Type B pancreatic cell (in vitro differentiated cells): ENCODE data around the gene MIPOL1. TPM values are rescaled to one million over a fixed set of nuclear protein-coding genes. Genes with fewer than 3 reads are reported as not detected.
A peak's percentile ranks its signal among the peaks of the same experiment; 100 is the strongest.
"Not testable (repeated sequence)": the region's sequence is repeated elsewhere in the genome, so short reads cannot be mapped to it uniquely, and the experiment has no call there.

Source experiments
- DNase-seq: peaks from one replicate; pipeline ENCODE4 v3.0.0; 2021; ENCODE audit warnings: mixed read lengths; ENCODE audit not compliant: unreplicated experiment; ENCODE audit errors: extremely low spot score
- H3K27ac Mint-ChIP-seq: 2 replicates; pipeline ENCODE4 v1.8.0; 2021; ENCODE audit warnings: mild to moderate bottlenecking, mixed read lengths
- H3K27me3 Mint-ChIP-seq: 2 replicates; pipeline ENCODE4 v1.8.0; 2021; ENCODE audit warnings: mixed read lengths
- H3K36me3 Mint-ChIP-seq: 2 replicates; pipeline ENCODE4 v1.8.0; 2021; ENCODE audit warnings: mixed read lengths
- H3K4me1 Mint-ChIP-seq: one replicate; pipeline ENCODE4 v1.8.0; 2021; ENCODE audit warnings: mixed read lengths; ENCODE audit not compliant: unreplicated experiment
- H3K4me3 Mint-ChIP-seq: 2 replicates; pipeline ENCODE4 v1.8.0; 2021; ENCODE audit warnings: mild to moderate bottlenecking, mixed read lengths
- H3K9me3 Mint-ChIP-seq: 2 replicates; pipeline ENCODE4 v1.8.0; 2021; ENCODE audit warnings: mixed read lengths
- CTCF ChIP-seq: fragments of 200-600 bp; sonication (generic); conservative IDR thresholded peaks from 2 replicates; pipeline ENCODE4 v1.5.0; 2021; ENCODE audit warnings: antibody characterized with exemption, mild to moderate bottlenecking
- total RNA-seq: library from RNA; stranded (reverse); gene quantifications from 2 replicates; pipeline ENCODE4 v1.2.1, GENCODE V29; 2021; ENCODE audit warnings: low replicate concordance

MIPOL1 gene
- total RNA-seq, 1 donor from 2014 or later = 14.5 TPM

GRCh38 chr14:37457334-37457733, 259.6 kb downstream of the MIPOL1 start:
- Mint-ChIP-seq H3K4me1 (peaks cover 4% of the 10 kb centered on the region), H3K4me3 (no peak overlapping the region), H3K27me3 (no peaks in the 10 kb centered on the region), H3K36me3 (peaks cover 3% of the 10 kb centered on the region), H3K9me3 (peaks cover 10% of the 10 kb centered on the region), H3K27ac (no peak overlapping the region)
- TF ChIP-seq CTCF = no peak
- no peak for DNase-seq

GRCh38 chr14:37462426-37462825, 264.7 kb downstream of the MIPOL1 start:
- not testable (repeated sequence) for H3K4me1 Mint-ChIP-seq, DNase-seq, H3K27me3 Mint-ChIP-seq, H3K27ac Mint-ChIP-seq, H3K4me3 Mint-ChIP-seq
- Mint-ChIP-seq H3K9me3 (peaks cover 26% of the 10 kb centered on the region), H3K36me3 (peaks cover 11% of the 10 kb centered on the region)

- H3K27ac Mint-ChIP-seq = no peak overlapping the region
- no peaks in the 10 kb centered on the region for H3K27me3 Mint-ChIP-seq
- TF ChIP-seq CTCF = no peak
- H3K36me3 Mint-ChIP-seq = peaks cover 11% of the 10 kb centered on the region
- no peak for DNase-seq
- H3K9me3 Mint-ChIP-seq = peaks cover 26% of the 10 kb centered on the region
- no peaks in the 10 kb centered on the region for H3K4me1 Mint-ChIP-seq
- no peak overlapping the region for H3K4me3 Mint-ChIP-seq
Measured at GRCh38 chr14:37464192-37464858, 266.6 kb downstream of the MIPOL1 start.

GRCh38 chr14:37466003-37466622, 268.4 kb downstream of the MIPOL1 start:
- H3K9me3 Mint-ChIP-seq = peaks cover 18% of the 10 kb centered on the region
- peak overlapping the region; percentile 77 for H3K27ac Mint-ChIP-seq
- peak overlapping the region; percentile 46 for H3K4me3 Mint-ChIP-seq
- H3K4me1 Mint-ChIP-seq = no peaks in the 10 kb centered on the region
- DNase-seq = no peak
- TF ChIP-seq CTCF = no peak
- no peaks in the 10 kb centered on the region for H3K27me3 Mint-ChIP-seq
- H3K36me3 Mint-ChIP-seq = peaks cover 9% of the 10 kb centered on the region

GRCh38 chr14:37466623-37467088, 268.9 kb downstream of the MIPOL1 start:
- H3K9me3 Mint-ChIP-seq = peaks cover 17% of the 10 kb centered on the region
- H3K4me3 Mint-ChIP-seq = peak overlapping the region; percentile 10
- no peaks in the 10 kb centered on the region for H3K4me1 Mint-ChIP-seq
- peaks cover 8% of the 10 kb centered on the region for H3K36me3 Mint-ChIP-seq
- no peaks in the 10 kb centered on the region for H3K27me3 Mint-ChIP-seq
- TF ChIP-seq CTCF = no peak
- DNase-seq = no peak
- H3K27ac Mint-ChIP-seq = peak overlapping the region; percentile 77

- H3K27ac Mint-ChIP-seq = no peak overlapping the region
- TF ChIP-seq CTCF = no peak
- DNase-seq = no peak
- no peaks in the 10 kb centered on the region for H3K4me1 Mint-ChIP-seq
- H3K4me3 Mint-ChIP-seq = no peak overlapping the region
- H3K9me3 Mint-ChIP-seq = no peaks in the 10 kb centered on the region
- H3K36me3 Mint-ChIP-seq = no peaks in the 10 kb centered on the region
- no peaks in the 10 kb centered on the region for H3K27me3 Mint-ChIP-seq
Measured at GRCh38 chr14:37469650-37470049, 271.9 kb downstream of the MIPOL1 start.
